Ishikawa (cell line): ENCODE measurements around the gene FAM78A.

Experiments used
- CEBPB ChIP-seq: IDR thresholded peaks from 2 replicates; pipeline ENCODE4 v1.6.1; 2012
- CREB1 ChIP-seq: IDR thresholded peaks from 2 replicates; pipeline ENCODE4 v1.6.1; 2012; ENCODE audit warnings: low read depth
- EGR1 ChIP-seq: IDR thresholded peaks from 2 replicates; pipeline ENCODE4 v1.6.1; 2012
- EP300 ChIP-seq: IDR thresholded peaks from 2 replicates; pipeline ENCODE4 v1.6.1; 2012; ENCODE audit warnings: borderline replicate concordance
- FOXM1 ChIP-seq: IDR thresholded peaks from 2 replicates; pipeline ENCODE4 v1.6.1; 2012; ENCODE audit warnings: low read depth, borderline replicate concordance
- NFIC ChIP-seq: IDR thresholded peaks from 2 replicates; pipeline ENCODE4 v1.6.1; 2012
- RAD21 ChIP-seq: IDR thresholded peaks from 2 replicates; pipeline ENCODE4 v1.6.1; 2012; ENCODE audit warnings: low read depth
- TAF1 ChIP-seq: IDR thresholded peaks from 2 replicates; pipeline ENCODE4 v1.6.1; 2012; ENCODE audit warnings: low read depth, mild to moderate bottlenecking
- TCF12 ChIP-seq: IDR thresholded peaks from 2 replicates; pipeline ENCODE4 v1.6.1; 2012; ENCODE audit warnings: low read depth
- TEAD4 ChIP-seq: IDR thresholded peaks from 2 replicates; pipeline ENCODE4 v1.6.1; 2012
- YY1 ChIP-seq: IDR thresholded peaks from 2 replicates; pipeline ENCODE4 v1.6.1; 2012; ENCODE audit warnings: low read depth
- ZBTB7A ChIP-seq: IDR thresholded peaks from 2 replicates; pipeline ENCODE4 v1.6.1; 2012; ENCODE audit warnings: low read depth
- TF ChIP-seq, protein P1 (sequence below): IDR thresholded peaks from 2 replicates; pipeline ENCODE4 v1.6.1; 2012
- TF ChIP-seq, protein P2 (sequence below): IDR thresholded peaks from 2 replicates; pipeline ENCODE4 v1.6.1; 2012; ENCODE audit warnings: low read depth, mild to moderate bottlenecking

The FAM78A gene

DNA sequence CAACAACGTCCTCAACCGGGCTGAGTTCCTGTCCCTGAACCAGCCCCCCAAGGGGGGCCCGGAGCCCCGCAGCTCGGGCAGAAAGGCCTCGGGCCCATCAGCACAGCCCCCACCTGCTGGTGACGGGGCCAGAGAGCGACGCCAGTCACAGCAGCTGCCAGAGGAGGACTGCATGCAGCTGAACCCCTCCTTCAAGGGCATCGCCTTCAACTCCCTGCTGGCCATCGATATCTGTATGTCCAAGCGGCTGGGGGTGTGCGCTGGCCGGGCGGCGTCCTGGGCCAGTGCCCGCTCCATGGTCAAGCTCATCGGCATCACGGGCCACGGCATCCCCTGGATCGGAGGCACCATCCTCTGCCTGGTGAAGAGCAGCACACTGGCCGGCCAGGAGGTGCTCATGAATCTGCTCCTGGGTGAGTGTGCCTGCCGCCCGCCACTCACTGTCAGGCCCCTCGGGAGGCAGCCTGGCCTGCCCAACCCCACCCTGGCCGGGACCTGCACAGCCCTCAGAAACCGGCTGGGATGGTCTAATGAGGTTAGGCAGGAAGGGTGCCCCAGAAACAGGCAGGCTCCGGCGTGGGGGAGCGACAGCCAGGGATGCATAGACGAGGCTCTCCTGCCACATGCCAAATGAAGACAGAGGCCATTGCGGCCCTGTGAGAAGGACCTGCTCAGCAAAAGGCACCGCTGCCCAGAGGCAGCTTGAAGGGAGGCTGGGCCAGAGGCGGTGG lies 13.9 kb upstream of the FAM78A start:
- TF ChIP-seq EP300 (no peak), FOXM1 (no peak), RAD21 (no peak)
- TF ChIP-seq, protein P1, sequence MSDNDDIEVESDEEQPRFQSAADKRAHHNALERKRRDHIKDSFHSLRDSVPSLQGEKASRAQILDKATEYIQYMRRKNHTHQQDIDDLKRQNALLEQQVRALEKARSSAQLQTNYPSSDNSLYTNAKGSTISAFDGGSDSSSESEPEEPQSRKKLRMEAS, result no peak

DNA sequence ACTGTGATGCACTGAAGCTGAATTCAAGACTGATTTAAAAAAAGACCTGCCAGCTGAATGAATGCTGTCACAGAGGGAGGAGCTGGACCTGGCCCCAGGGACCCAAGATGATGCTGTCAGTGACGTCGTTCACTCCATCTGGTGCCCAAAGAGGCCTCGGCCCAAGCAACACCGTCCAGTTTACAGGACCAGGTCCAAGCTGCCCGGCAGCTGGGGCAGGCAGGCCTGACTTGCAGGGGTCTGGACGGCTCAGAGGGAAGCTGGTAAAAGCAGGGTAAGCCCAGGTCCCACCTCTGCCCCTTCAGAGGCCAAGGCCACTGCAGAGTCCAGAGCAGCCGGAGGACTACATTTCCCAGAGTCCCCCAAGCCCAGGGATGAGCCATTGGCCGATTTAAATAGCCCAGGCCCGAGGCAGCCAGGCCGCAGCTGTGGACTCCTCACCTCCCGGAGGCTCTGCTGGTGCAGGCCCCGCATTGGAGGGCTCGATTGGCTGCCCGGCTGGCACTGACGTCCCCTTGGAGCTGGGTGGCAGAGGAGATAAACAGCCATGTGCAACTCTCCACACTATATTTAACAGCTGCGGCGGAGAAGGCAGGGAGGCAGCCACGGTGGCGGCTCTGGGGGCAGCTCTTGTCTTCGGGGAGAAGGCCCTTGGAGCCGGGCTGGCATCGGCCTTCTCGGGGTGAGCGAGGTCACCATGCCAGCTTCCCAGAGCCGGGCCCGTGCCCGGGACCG lies 13.2 kb upstream of the FAM78A start, which contains the start of gene PLPP7:
Gene PLPP7, plus strand, starts transcription at position 423 of the 735 bp plus-strand sequence. Its CDS starts 275 bp downstream, at position 698.
- TF ChIP-seq CREB1, result no peak
- 0 out of 2 replicates have a peak, but pooled peaks have one; percentile 26 for TF ChIP-seq YY1

DNA sequence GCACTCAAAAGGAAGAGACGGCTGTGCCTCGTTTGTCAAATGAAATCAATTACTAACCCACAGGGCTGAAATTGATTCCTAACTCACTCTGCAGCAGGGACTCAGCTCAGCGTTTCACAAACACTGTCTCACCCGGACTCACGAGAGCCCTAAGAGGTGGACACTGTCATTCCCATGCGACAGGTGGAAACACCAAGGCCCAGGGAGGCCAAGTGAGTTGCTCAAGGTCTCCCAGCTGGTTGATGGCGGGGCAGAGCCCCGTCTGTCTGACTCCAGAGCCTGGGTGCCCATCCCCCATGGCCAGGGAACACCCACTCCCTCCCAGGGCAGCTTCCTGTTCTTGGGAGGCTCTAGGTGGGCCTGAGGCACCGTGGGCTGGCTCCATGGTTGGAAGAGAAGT lies 11.9 kb upstream of the FAM78A start:
- TF ChIP-seq NFIC, result no peak
- TF ChIP-seq CEBPB, result no peak
- TF ChIP-seq RAD21, result no peak
- no peak for TF ChIP-seq TCF12
- no peak for TF ChIP-seq TEAD4
- no peak for TF ChIP-seq EGR1
- TF ChIP-seq, protein P2, sequence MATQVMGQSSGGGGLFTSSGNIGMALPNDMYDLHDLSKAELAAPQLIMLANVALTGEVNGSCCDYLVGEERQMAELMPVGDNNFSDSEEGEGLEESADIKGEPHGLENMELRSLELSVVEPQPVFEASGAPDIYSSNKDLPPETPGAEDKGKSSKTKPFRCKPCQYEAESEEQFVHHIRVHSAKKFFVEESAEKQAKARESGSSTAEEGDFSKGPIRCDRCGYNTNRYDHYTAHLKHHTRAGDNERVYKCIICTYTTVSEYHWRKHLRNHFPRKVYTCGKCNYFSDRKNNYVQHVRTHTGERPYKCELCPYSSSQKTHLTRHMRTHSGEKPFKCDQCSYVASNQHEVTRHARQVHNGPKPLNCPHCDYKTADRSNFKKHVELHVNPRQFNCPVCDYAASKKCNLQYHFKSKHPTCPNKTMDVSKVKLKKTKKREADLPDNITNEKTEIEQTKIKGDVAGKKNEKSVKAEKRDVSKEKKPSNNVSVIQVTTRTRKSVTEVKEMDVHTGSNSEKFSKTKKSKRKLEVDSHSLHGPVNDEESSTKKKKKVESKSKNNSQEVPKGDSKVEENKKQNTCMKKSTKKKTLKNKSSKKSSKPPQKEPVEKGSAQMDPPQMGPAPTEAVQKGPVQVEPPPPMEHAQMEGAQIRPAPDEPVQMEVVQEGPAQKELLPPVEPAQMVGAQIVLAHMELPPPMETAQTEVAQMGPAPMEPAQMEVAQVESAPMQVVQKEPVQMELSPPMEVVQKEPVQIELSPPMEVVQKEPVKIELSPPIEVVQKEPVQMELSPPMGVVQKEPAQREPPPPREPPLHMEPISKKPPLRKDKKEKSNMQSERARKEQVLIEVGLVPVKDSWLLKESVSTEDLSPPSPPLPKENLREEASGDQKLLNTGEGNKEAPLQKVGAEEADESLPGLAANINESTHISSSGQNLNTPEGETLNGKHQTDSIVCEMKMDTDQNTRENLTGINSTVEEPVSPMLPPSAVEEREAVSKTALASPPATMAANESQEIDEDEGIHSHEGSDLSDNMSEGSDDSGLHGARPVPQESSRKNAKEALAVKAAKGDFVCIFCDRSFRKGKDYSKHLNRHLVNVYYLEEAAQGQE, result no peak
- no peak for TF ChIP-seq TAF1

DNA sequence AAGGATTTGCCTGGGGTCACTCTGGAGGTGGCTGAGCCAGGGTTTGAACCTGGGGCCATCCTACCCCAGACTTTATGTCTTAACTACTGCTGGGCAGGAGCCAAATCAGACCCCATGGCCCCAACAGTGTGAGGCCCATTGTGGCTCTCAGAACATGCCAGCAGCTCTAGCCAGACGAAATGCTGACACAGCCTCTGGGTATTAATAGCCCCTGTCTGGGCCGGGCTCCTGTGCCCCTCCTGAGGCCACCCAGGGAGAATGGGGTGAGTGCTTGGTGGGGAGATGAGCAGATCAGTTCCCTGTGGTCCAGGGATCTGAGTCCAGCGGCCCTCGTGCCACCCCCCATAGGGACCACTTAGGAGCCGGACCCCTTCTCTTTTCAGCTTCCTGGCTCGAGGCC lies 11.0 kb upstream of the FAM78A start:
- TF ChIP-seq EGR1, result no peak
- TF ChIP-seq, protein P1, result no peak
- no peak for TF ChIP-seq NFIC
- TF ChIP-seq, protein P2, result no peak
- no peak for TF ChIP-seq FOXM1

DNA sequence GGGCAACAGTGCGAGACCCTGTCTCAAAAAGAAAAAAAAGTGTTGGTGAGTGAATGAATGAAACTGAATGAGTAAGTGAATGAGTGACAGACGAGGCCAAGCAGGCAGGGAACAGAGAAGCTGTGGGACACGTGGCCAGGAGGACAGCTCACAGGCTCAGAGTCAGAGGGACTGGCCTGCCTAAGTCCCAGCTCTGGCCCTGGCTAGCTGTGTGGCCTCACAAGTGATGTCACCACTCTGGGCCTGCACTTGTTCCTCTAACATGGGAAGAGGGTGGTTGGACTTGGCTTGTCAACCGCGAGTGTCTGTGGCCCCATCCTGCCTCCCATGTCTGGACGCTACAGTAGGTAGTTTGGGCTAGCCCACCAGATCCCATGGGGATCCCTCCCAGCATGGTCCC lies 8.5 kb upstream of the FAM78A start:
- TF ChIP-seq ZBTB7A (no peak), TAF1 (no peak), YY1 (no peak), CREB1 (no peak), NFIC (no peak), EGR1 (no peak)
- TF ChIP-seq, protein P1, result no peak

DNA sequence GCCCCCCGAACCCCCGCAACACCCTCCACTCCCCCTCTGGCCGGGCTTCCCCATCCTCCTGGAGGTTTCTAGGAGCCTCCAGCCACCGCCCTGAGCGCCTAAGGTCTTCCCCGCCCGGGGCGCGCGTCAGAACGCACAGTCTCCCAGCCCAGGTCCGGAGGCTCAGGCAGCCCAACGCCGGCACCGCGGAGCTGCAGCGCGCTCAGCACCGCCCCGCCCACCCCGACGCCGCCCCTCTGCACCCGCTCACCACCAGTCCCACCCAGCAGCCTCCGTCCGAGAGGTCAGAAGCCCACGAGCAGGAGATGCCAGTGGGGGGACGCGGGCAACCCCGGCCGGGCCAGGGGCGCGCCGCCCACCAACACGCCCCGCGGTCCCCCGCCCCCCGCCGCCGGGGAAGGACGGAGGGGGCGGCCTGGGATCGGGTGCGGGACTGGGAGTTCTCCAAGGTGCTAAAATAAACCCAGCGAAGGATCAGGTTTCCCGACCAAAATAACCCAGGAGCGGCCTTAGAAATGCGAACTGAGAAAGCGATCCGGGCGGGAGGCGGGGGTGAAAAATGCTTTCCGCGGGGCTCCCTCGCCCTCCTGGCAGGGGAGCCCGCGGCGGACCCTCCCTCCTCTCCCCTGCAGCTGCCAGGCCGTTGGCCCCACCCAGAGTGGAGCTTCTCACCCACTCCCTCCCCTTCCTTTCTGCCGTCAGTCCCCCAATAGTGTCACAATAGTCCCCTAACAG lies 6.5 kb upstream of the FAM78A start:
- TF ChIP-seq ZBTB7A (peak; percentile 89; the same call in 1 of the 2 replicates), NFIC (no peak)
- TF ChIP-seq, protein P1, result no peak
- TF ChIP-seq, protein P2, result peak; percentile 88
